Fibroblast of pulmonary artery (primary cell): ENCODE measurements around the gene SBSN.

Experiments
- DNase-seq: peaks from one replicate; pipeline ENCODE4 v3.0.0-alpha.2; 2010; ENCODE audit warnings: low read depth
- H3K4me3 ChIP-seq: replicated peaks from 2 replicates; pipeline ENCODE4 v1.5.1; 2011; ENCODE audit warnings: low read depth, mild to moderate bottlenecking, control low read depth, low read length, moderate library complexity
- CTCF ChIP-seq: IDR thresholded peaks from 2 replicates; pipeline ENCODE4 v1.5.1; 2011; ENCODE audit warnings: mild to moderate bottlenecking, control low read depth, low read length, inconsistent platforms; ENCODE audit errors: missing control alignments

The SBSN gene

DNA sequence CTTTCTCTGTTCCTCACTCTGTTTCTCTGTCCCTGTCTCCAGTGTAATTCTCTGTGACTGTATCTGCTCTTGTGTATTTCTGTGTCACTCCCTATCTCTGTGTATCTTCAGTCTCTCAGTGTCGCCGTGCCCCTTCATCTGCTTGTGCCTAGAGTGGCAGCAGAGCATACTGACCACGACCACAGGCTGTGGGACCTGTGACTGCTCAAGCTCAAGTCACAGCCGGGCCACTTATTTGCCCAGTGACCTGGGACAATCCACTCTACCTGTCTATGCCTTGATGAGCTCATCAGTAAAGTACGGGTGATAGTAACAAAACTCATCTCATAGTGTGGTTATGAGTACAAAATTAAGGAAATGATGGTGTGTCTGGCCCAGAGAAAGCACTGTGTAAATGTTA lies 26.0 kb upstream of the SBSN start:
- H3K4me3 ChIP-seq = no peak overlapping the region
- no peak for TF ChIP-seq CTCF
- no peak for DNase-seq

GRCh38 chr19:35553385-35554000 lies 25.4 kb upstream of the SBSN start:
- no peak for TF ChIP-seq CTCF
- no peak for DNase-seq
- H3K4me3 ChIP-seq = no peak overlapping the region

GRCh38 chr19:35552534-35553384 lies 24.6 kb upstream of the SBSN start:
- no peak overlapping the region for H3K4me3 ChIP-seq
- DNase-seq = no peak
- TF ChIP-seq CTCF = no peak

DNA sequence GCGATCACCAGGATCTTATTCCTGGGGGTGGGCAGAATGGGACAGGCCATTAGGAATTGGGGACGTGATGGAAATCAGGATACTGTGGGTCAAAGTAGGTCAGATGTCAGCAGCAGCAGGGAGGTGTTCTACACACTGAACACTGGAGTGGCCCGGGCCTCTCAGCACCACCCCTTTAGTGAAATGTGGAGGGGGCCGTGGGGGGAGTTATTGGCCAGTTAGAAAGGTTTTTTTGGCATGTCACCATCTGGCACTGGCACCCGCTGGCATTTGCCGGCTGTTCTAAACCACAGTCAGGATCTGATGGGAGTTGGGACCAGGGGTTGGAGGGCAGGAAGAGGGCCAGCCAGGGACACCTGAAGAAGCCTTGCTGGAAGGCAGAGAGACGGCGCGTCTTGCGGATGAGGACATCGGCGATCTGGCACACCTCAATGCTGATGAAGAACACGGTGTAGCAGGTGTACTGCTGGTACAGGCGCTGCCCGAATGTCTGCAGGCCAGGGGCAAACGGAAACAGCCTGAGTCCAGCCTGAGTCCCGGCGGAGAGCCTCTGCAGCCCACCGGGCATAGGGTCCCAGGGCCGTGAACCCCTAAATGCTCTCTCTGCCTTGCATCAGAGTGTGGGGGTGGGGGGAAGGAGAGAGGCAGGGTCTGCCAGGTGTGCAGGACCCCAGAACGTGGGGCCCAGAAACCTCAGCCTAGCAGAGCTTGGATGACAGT lies 23.1 kb upstream of the SBSN start:
- H3K4me3 ChIP-seq = no peak overlapping the region
- no peak for TF ChIP-seq CTCF
- DNase-seq = no peak

DNA sequence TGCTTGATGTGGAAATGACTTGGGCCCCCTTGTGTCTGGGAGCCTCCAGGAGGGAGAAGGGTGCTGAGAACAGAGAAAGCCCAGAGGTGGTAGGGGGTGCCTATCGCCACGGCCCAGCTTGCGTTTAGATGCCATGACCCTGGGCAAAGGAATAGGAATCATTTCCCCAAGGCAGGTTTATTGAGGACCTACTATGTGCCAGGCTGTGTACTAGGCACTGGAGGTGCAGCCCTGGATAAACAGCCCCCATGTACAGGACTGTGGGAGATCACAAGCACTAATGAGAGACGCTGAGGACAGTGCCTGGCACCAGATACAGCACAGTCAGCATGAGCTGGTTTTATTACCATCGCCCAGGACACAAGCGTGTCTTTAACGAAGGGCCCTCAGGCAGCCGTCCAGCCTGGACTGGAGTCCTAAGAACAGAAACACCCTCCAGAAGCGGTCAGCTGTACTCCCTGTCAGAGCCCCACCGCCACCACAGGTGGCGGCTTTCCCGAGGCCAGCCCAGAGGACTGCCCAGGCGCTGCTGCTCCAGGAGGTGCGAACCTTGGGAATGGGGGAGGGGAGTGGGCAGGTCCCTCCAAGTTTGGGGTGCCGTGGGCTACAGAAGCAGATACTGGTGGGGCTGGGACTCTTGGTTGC lies 21.9 kb upstream of the SBSN start:
- no peak for TF ChIP-seq CTCF
- no peak for DNase-seq
- no peak overlapping the region for H3K4me3 ChIP-seq

DNA sequence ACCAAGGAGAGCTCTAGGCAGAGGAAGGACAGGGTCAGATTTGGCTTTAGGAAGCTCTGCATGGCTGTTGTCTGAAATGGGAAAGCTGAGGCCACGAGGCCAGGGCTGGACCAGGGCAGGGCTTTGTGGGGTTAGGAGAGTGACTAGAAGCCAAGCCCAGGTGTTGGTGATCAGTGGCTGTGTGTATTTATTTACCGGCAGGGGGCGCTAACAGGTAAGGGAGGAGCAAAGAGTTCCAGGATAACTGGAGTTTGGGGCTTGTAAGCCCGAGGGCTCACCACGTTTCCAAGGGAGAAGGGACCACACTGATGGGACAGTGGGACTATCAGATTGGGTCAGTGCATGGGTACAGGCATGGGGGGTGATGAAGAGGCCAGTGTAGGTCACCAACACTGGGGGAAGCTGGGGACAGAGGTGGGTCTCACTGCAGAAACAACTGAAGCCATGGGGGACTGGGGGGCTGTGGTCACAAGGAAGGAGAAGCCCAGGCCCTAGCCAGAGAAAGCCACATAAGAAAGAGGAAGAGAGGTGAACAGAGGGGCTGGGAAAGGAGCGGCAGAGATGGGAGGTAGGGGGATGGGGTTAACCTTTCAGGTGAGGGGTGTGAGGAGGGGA lies 21.2 kb upstream of the SBSN start:
- peak; percentile 73 for DNase-seq
- TF ChIP-seq CTCF = peak; percentile 67
- H3K4me3 ChIP-seq = no peak overlapping the region
